IPS DF 6.9 (cell line): Measurements from ENCODE around the gene MMP24.
"Not testable (repeated sequence)": the region's sequence is repeated elsewhere in the genome, so short reads cannot be mapped to it uniquely, and the experiment has no call there.

Source experiments
- DNase-seq: peaks from one replicate; pipeline ENCODE4 v3.0.0-alpha.2; 2013; ENCODE audit warnings: low read depth, low spot score
- H3K27ac ChIP-seq: one replicate; pipeline ENCODE4 v1.5.1; 2013; ENCODE audit warnings: low read length, control low read depth
- H3K27me3 ChIP-seq: 2 replicates; pipeline ENCODE4 v1.6.1; 2013; ENCODE audit warnings: mild to moderate bottlenecking, low read length; ENCODE audit not compliant: control insufficient read depth, insufficient read depth
- H3K36me3 ChIP-seq: 2 replicates; pipeline ENCODE4 v1.6.1; 2013; ENCODE audit warnings: low read length; ENCODE audit not compliant: control insufficient read depth, insufficient read depth
- H3K4me1 ChIP-seq: 2 replicates; pipeline ENCODE4 v1.6.1; 2013; ENCODE audit warnings: low read length; ENCODE audit not compliant: control insufficient read depth, insufficient read depth
- H3K4me3 ChIP-seq: 2 replicates; pipeline ENCODE4 v1.5.1; 2013; ENCODE audit warnings: mild to moderate bottlenecking, low read length
- H3K9me3 ChIP-seq: 2 replicates; pipeline ENCODE4 v1.6.1; 2013; ENCODE audit warnings: low read length, inconsistent platforms; ENCODE audit not compliant: control insufficient read depth, insufficient read depth
- WGBS: extraction: QIAGEN DNeasy Blood & Tissue Kit; methylation state at CpG from one replicate; pipeline ENCODE4 v1.1.7; 2013; ENCODE audit warnings: mixed read lengths, missing lambda C conversion rate; ENCODE audit not compliant: insufficient read length, insufficient coverage; 5-methylcytosine and 5-hydroxymethylcytosine counted together

Gene MMP24

GRCh38 chr20:35226126-35226883 is at the start of gene MMP24:
Gene MMP24 (plus strand): TSS chr20:35226690. CDS start chr20:35226739, 49 bp downstream.
- no peaks in the 10 kb centered on the region for H3K27me3 ChIP-seq
- no peaks in the 10 kb centered on the region for H3K9me3 ChIP-seq
- DNase-seq = no peak
- WGBS = no CpG with 5 or more reads among the region's 70 CpGs
- peak within 1 kb of the TSS; percentile 36; the same call in 1 of the 2 replicates for H3K4me3 ChIP-seq
- H3K36me3 ChIP-seq = no peaks in the 10 kb centered on the region
- no peak within 1 kb of the TSS for H3K27ac ChIP-seq
- peaks cover 2% of the 10 kb centered on the region; the same call in 1 of the 2 replicates for H3K4me1 ChIP-seq

- H3K4me1 ChIP-seq = peaks cover 2% of the 10 kb centered on the region; the same call in 1 of the 2 replicates
- no CpG with 5 or more reads among the region's 11 CpGs for WGBS
- no peaks in the 10 kb centered on the region for H3K36me3 ChIP-seq
- no peaks in the 10 kb centered on the region for H3K27me3 ChIP-seq
- H3K4me3 ChIP-seq = no peak overlapping the region
- DNase-seq = no peak
- no peaks in the 10 kb centered on the region for H3K9me3 ChIP-seq
- no peak overlapping the region for H3K27ac ChIP-seq
These were observed 46.9 kb upstream of the MMP24 start for GRCh38 chr20:35179292-35180212.

GRCh38 chr20:35180266-35180665 is 46.2 kb upstream of the MMP24 start:
- H3K4me3 ChIP-seq = no peak overlapping the region
- H3K4me1 ChIP-seq = no peaks in the 10 kb centered on the region
- DNase-seq = no peak
- WGBS = no CpG with 5 or more reads among the region's 5 CpGs
- H3K27me3 ChIP-seq = no peaks in the 10 kb centered on the region
- H3K9me3 ChIP-seq = no peaks in the 10 kb centered on the region
- no peak overlapping the region for H3K27ac ChIP-seq
- H3K36me3 ChIP-seq = no peaks in the 10 kb centered on the region

- Histone ChIP-seq H3K4me3 (no peak overlapping the region), H3K9me3 (no peaks in the 10 kb centered on the region), H3K4me1 (no peaks in the 10 kb centered on the region), H3K27ac (no peak overlapping the region), H3K36me3 (no peaks in the 10 kb centered on the region), H3K27me3 (no peaks in the 10 kb centered on the region)
- DNase-seq = no peak
These were observed 44.8 kb upstream of the MMP24 start for GRCh38 chr20:35181731-35182130.

GRCh38 chr20:35186691-35187289 is 39.7 kb upstream of the MMP24 start:
- H3K27ac ChIP-seq, H3K9me3 ChIP-seq, H3K4me3 ChIP-seq, H3K36me3 ChIP-seq, H3K27me3 ChIP-seq, H3K4me1 ChIP-seq, DNase-seq: not testable (repeated sequence)
- no CpG with 5 or more reads among the region's 10 CpGs for WGBS

GRCh38 chr20:35187584-35188190 is 38.8 kb upstream of the MMP24 start:
- H3K27ac ChIP-seq = no peak overlapping the region
- H3K4me1 ChIP-seq = no peaks in the 10 kb centered on the region
- H3K27me3 ChIP-seq = no peaks in the 10 kb centered on the region
- H3K4me3 ChIP-seq = no peak overlapping the region
- no peaks in the 10 kb centered on the region for H3K36me3 ChIP-seq
- WGBS = no CpG with 5 or more reads among the region's 5 CpGs
- no peak for DNase-seq
- no peaks in the 10 kb centered on the region for H3K9me3 ChIP-seq

GRCh38 chr20:35189223-35189622 is 37.3 kb upstream of the MMP24 start:
- WGBS = no CpG with 5 or more reads among the region's 8 CpGs
- not testable (repeated sequence) for H3K9me3 ChIP-seq, H3K27ac ChIP-seq, DNase-seq, H3K4me1 ChIP-seq, H3K36me3 ChIP-seq, H3K4me3 ChIP-seq, H3K27me3 ChIP-seq

- Histone ChIP-seq H3K4me3 (no peak overlapping the region), H3K36me3 (no peaks in the 10 kb centered on the region), H3K9me3 (no peaks in the 10 kb centered on the region), H3K27me3 (no peaks in the 10 kb centered on the region), H3K27ac (no peak overlapping the region), H3K4me1 (no peaks in the 10 kb centered on the region)
- DNase-seq = no peak
- WGBS = no CpG with 5 or more reads among the region's 6 CpGs
These were observed 35.9 kb upstream of the MMP24 start for GRCh38 chr20:35190556-35190955.

- no peak overlapping the region for H3K27ac ChIP-seq
- no peak for DNase-seq
These were observed 34.9 kb upstream of the MMP24 start for GRCh38 chr20:35191419-35192117.

More at GRCh38 chr20:35191419-35192117, 34.9 kb upstream of the MMP24 start:
- H3K4me1 ChIP-seq = no peaks in the 10 kb centered on the region
- H3K36me3 ChIP-seq = no peaks in the 10 kb centered on the region
- H3K4me3 ChIP-seq = no peak overlapping the region
- WGBS = 100% methylated on average over 1 of the region's 5 CpGs
- H3K27me3 ChIP-seq = no peaks in the 10 kb centered on the region
- H3K9me3 ChIP-seq = no peaks in the 10 kb centered on the region
